PC-9 (cell line): ENCODE data around the gene PFN4. TPM values are rescaled to one million over a fixed set of nuclear protein-coding genes. Genes with fewer than 3 reads are reported as not detected.

ENCODE experiments used
- BruUV-seq: library from RNA; stranded (reverse); fragments of 400-500 nt; replicated peaks from 2 replicates; lab custom pipeline; 2021; lab: Mats Ljungman, UMichigan
- CTCF ChIA-PET: fragments of 300-600 bp; sonication (Branson Sonifier 250); formaldehyde crosslinking; loops from one replicate; lab custom pipeline; 2022; ENCODE audit warnings: antibody characterized with exemption; lab: Charles Lee
- POLR2A ChIA-PET: fragments of 300-600 bp; sonication (Branson Sonifier 250); formaldehyde crosslinking; loops from one replicate; lab custom pipeline; 2022; ENCODE audit warnings: antibody characterized with exemption; ENCODE audit not compliant: unreplicated experiment; lab: Charles Lee
- DNase-seq, 2 experiments: peaks; one replicate each; pipeline versions ENCODE4 v3.0.0 to v3.0.0-alpha.2; 2015 to 2022; ENCODE audit warnings: mixed read lengths in 1 of 2
- H2AFZ ChIP-seq: fragments of 200-600 bp; sonication (generic); 2 replicates; pipeline ENCODE4 v1.8.1; 2017; ENCODE audit warnings: antibody characterized with exemption
- H3F3A ChIP-seq: fragments of 200-600 bp; sonication (generic); 2 replicates; pipeline ENCODE4 v1.8.1; 2017; ENCODE audit warnings: antibody characterized with exemption, mild to moderate bottlenecking, low read depth; ENCODE audit not compliant: insufficient read depth
- H3K27ac ChIP-seq: fragments of 200-600 bp; sonication (generic); 2 replicates; pipeline ENCODE4 v1.6.1; 2016; ENCODE audit warnings: mixed run types
- H3K27me3 ChIP-seq: fragments of 200-600 bp; sonication (generic); 2 replicates; pipeline ENCODE4 v1.6.1; 2016; ENCODE audit warnings: low read depth, mixed run types; ENCODE audit not compliant: insufficient read depth
- H3K36me3 ChIP-seq: fragments of 200-600 bp; sonication (generic); 2 replicates; pipeline ENCODE4 v1.6.1; 2016; ENCODE audit warnings: low read depth, mixed run types
- H3K4me1 ChIP-seq: fragments of 200-600 bp; sonication (generic); replicated peaks from 2 replicates; pipeline ENCODE4 v1.6.1; 2016; ENCODE audit warnings: mixed run types; ENCODE audit not compliant: insufficient read depth
- H3K4me2 ChIP-seq: fragments of 200-600 bp; sonication (generic); 2 replicates; pipeline ENCODE4 v1.6.1; 2017; ENCODE audit warnings: mixed run types
- H3K4me3 ChIP-seq: fragments of 200-600 bp; sonication (generic); 2 replicates; pipeline ENCODE4 v1.6.1; 2016; ENCODE audit warnings: mixed run types
- H3K79me2 ChIP-seq: fragments of 200-600 bp; sonication (generic); 2 replicates; pipeline ENCODE4 v1.6.1; 2017; ENCODE audit warnings: low read depth, mixed run types
- H3K9me2 ChIP-seq: fragments of 200-600 bp; sonication (generic); 2 replicates; pipeline ENCODE4 v1.8.1; 2017; ENCODE audit warnings: mild to moderate bottlenecking; ENCODE audit not compliant: insufficient read depth
- H3K9me3 ChIP-seq: fragments of 200-600 bp; sonication (generic); 2 replicates; pipeline ENCODE4 v1.8.1; 2016; ENCODE audit warnings: low read depth; ENCODE audit not compliant: insufficient read depth
- H4K20me1 ChIP-seq: fragments of 200-600 bp; sonication (generic); 2 replicates; pipeline ENCODE4 v1.8.1; 2017; ENCODE audit not compliant: insufficient read depth
- EZH2 ChIP-seq: fragments of 200-600 bp; sonication (generic); IDR thresholded peaks from 2 replicates; pipeline ENCODE4 v1.8.0; 2017; ENCODE audit warnings: antibody characterized with exemption, low read depth
- intact Hi-C: fragments of 100-400 bp; cut with micrococcal nuclease; formaldehyde crosslinking; loops from one replicate; pipeline ENCODE4 v1.10.0; 2022; ENCODE audit not compliant: unreplicated experiment
- total RNA-seq: library from RNA; stranded (reverse); gene quantifications from 2 replicates; pipeline ENCODE4 v1.2.3, GENCODE V29; 2021
- TF ChIP-seq, protein P1 (sequence below): fragments of 200-600 bp; sonication (generic); conservative IDR thresholded peaks from 2 replicates; pipeline ENCODE4 v1.6.1; 2017; ENCODE audit warnings: mixed run types, antibody characterized with exemption, mild to moderate bottlenecking, moderate library complexity

PFN4 gene
- total RNA-seq, 1 experiment from 2014 or later = 1.2 TPM

DNA sequence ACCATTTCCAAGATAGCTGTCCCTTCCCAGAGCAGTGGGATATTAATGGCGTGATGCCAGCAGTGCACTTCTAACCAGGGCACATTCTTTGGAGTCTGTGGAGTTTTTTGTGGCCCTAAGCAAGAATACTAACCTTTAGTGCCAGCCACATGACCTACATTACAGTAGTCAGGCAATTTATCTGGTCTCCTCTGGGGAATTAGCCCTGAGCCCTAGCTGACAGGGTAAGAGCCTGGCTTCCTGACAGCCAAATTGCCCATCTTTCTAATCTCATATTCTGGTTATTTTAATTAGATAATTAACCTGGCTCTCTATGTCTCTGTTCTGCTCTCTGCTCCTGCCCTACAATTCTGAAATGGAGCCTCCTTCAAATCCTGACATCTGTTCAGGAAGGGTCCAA is 5.2 kb downstream of the PFN4 start:
- no peaks in the 10 kb centered on the region for H3K79me2 ChIP-seq
- no peaks in the 10 kb centered on the region for H3K27me3 ChIP-seq
- ChIA-PET POLR2A (no interaction called here), CTCF (no interaction called here)
- no peak for DNase-seq
- peaks cover 20% of the 10 kb centered on the region; the same call in 1 of the 2 replicates for H3F3A ChIP-seq
- no peak overlapping the region for H3K4me3 ChIP-seq
- BruUV-seq = no TSS peak
- H3K36me3 ChIP-seq = no peaks in the 10 kb centered on the region
- TF ChIP-seq EZH2 = no peak
- TF ChIP-seq, protein P1, sequence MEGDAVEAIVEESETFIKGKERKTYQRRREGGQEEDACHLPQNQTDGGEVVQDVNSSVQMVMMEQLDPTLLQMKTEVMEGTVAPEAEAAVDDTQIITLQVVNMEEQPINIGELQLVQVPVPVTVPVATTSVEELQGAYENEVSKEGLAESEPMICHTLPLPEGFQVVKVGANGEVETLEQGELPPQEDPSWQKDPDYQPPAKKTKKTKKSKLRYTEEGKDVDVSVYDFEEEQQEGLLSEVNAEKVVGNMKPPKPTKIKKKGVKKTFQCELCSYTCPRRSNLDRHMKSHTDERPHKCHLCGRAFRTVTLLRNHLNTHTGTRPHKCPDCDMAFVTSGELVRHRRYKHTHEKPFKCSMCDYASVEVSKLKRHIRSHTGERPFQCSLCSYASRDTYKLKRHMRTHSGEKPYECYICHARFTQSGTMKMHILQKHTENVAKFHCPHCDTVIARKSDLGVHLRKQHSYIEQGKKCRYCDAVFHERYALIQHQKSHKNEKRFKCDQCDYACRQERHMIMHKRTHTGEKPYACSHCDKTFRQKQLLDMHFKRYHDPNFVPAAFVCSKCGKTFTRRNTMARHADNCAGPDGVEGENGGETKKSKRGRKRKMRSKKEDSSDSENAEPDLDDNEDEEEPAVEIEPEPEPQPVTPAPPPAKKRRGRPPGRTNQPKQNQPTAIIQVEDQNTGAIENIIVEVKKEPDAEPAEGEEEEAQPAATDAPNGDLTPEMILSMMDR = no peak
- no peaks in the 10 kb centered on the region for H3K9me2 ChIP-seq
- no peak overlapping the region for H3K27ac ChIP-seq
- intact Hi-C loops = no loop called here
- peaks cover under 1% of the 10 kb centered on the region; the same call in 1 of the 2 replicates for H3K4me1 ChIP-seq
- peaks cover 14% of the 10 kb centered on the region; the same call in 1 of the 2 replicates for H3K9me3 ChIP-seq
- H2AFZ ChIP-seq = no peak overlapping the region
- no peaks in the 10 kb centered on the region for H4K20me1 ChIP-seq
- no peak overlapping the region for H3K4me2 ChIP-seq

DNA sequence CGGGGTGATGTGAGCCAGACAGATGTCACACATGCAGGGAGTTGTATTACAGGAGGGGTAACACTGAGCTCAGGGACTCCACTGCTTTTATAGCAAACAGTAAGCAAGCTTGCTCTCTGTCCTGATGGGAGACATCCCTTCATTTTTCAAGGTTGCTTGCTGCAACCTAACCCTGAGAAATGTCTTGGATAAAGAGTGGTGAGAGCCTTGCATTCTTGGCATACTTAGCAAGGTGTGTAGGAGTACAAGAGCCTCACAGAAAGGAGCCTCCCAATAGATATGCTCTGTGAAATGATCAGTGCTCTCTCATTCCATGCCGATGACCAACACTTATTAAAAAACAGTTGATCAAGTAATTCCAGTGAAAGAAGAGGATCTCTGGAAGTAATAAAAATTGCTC is 8.1 kb downstream of the PFN4 start:
- no TSS peak for BruUV-seq
- no peak overlapping the region for H3K27ac ChIP-seq
- ChIA-PET CTCF (no interaction called here), POLR2A (no interaction called here)
- no peaks in the 10 kb centered on the region for H3K27me3 ChIP-seq
- H3K4me3 ChIP-seq = no peak overlapping the region
- no peak overlapping the region for H2AFZ ChIP-seq
- H3K9me2 ChIP-seq = no peaks in the 10 kb centered on the region
- no peak for TF ChIP-seq EZH2
- TF ChIP-seq, protein P1 = no peak
- peaks cover 16% of the 10 kb centered on the region; the same call in 1 of the 2 replicates for H3K9me3 ChIP-seq
- intact Hi-C loops = no loop called here
- no peak overlapping the region for H3K4me2 ChIP-seq
- H3K79me2 ChIP-seq = no peaks in the 10 kb centered on the region
- no peaks in the 10 kb centered on the region for H4K20me1 ChIP-seq
- peaks cover 29% of the 10 kb centered on the region for H3F3A ChIP-seq
- H3K4me1 ChIP-seq = peaks cover 29% of the 10 kb centered on the region
- peak in 1 of 2 experiments; percentile 46 for DNase-seq
- H3K36me3 ChIP-seq = no peaks in the 10 kb centered on the region

DNA sequence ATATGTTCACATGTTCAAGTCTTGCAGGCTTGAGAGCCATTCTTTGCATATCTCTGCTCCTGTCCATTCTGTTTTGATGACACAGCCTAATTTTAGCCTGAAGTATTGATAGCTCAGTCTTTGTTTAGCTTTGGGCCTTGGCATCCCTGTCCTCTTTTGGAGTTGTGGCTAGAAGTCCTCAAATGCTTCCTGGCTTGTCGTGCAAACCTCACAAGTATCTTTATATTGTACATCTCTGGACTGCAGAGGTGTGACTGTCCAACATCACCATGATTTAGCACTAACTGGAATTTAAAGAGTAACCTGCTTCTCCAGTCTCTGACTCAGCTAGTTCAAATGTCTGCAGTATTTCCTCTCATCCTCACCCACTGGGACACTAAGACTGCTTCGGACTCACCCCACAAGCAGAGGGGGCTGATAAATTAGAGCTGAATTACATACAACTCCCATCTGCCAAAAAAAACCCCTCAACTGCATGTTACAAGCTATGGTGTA is 11.7 kb downstream of the PFN4 start:
- intact Hi-C loops = loop anchor here (1.0 kb wide), 1 partner anchor 35 kb away; the partner anchor contains the start of gene SF3B6
- Histone ChIP-seq H4K20me1 (no peaks in the 10 kb centered on the region), H3K36me3 (no peaks in the 10 kb centered on the region), H3K9me3 (peaks cover 31% of the 10 kb centered on the region), H3K27ac (peak overlapping the region; percentile 92), H3K9me2 (no peaks in the 10 kb centered on the region), H3K27me3 (no peaks in the 10 kb centered on the region), H3K4me3 (no peak overlapping the region), H2AFZ (peak overlapping the region; percentile 59; the same call in 1 of the 2 replicates), H3F3A (peaks cover 30% of the 10 kb centered on the region), H3K79me2 (no peaks in the 10 kb centered on the region), H3K4me2 (peak overlapping the region; percentile 64), H3K4me1 (peaks cover 45% of the 10 kb centered on the region)
- CTCF ChIA-PET = interaction anchor here (0.6 to 0.9 kb wide), 3 partner anchors 27 to 184 kb away, joined by 3 to 6 read pairs (median 5); partner anchors contain the start of gene TP53I3
- no peak for TF ChIP-seq EZH2
- TF ChIP-seq, protein P1 = no peak
- BruUV-seq = no TSS peak
- peak; percentile 49 to 87 for DNase-seq
- POLR2A ChIA-PET = interaction anchor here (0.5 to 1.8 kb wide), 7 partner anchors 11 to 115 kb away, joined by 4 to 60 read pairs (median 9); partner anchors contain the start of genes PFN4, SF3B6 and TP53I3
